ENCODE data around the gene TRAPPC10.

DNA sequence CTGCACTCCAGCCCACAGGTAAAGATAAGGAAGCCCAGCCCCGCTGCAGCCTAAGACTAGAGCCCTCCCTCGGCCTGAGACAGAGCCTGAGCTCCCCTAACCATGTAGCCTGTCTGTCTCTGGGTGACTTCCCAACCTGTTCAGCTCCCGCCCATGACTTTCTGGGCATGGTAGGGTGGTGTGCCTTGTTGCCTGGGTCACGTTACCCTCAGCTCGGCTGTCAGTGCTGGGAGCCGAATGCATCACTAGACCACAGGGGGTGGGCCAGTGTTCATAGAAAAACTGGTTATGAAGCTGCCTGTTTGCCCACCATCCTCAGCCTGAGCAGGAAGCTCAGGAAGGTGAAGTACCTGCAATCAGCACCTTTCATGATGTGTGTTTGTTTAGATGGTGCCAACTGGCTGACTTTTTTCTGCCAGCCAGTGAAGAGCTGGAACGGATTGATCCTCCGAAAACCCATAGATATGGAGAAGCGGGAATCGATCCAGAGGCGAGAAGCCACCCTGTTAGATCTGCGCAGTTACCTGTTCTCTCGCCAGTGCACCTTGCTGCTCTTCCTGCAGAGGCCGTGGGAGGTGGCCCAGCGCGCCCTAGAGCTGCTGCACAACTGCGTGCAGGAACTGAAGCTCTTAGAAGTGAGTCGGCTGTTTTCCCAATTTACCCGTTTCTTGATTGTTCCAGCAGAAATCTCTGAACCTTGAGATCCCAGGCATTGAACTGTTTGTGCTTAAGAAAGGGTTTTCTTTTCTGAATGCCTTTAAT, 51.2 kb downstream of the TRAPPC10 start:
- TF ChIP-seq CTCF (IDR thresholded peaks at IDR 0.05; ENCODE audit: insufficient read depth, low read length) (no peak), REST (IDR thresholded peaks at IDR 0.05; ENCODE audit: insufficient replicate concordance, low read depth) (no peak)
